AG09309 (cell line): ENCODE data around the gene DCLK2.

Experiments
- DNase-seq: peaks from one replicate; pipeline ENCODE4 v3.0.0-alpha.2; 2010; ENCODE audit warnings: low read depth
- H3K4me3 ChIP-seq: 2 replicates; pipeline ENCODE4 v1.5.1; 2011; ENCODE audit warnings: mild to moderate bottlenecking, low read depth, low read length, moderate library complexity; ENCODE audit not compliant: control insufficient read depth
- CTCF ChIP-seq: IDR thresholded peaks from 2 replicates; pipeline ENCODE4 v1.5.1; 2011; ENCODE audit warnings: mild to moderate bottlenecking, low read depth, low read length, inconsistent platforms; ENCODE audit not compliant: insufficient read depth, control insufficient read depth; ENCODE audit errors: missing control alignments

Gene DCLK2

GRCh38 chr4:150231107-150231770 lies 153.0 kb downstream of the DCLK2 start:
- no peak for TF ChIP-seq CTCF
- no peak overlapping the region for H3K4me3 ChIP-seq
- no peak for DNase-seq

GRCh38 chr4:150232029-150232428 lies 153.8 kb downstream of the DCLK2 start:
- H3K4me3 ChIP-seq: no peak overlapping the region
- DNase-seq: no peak
- no peak for TF ChIP-seq CTCF

- no peak for DNase-seq
- no peak overlapping the region for H3K4me3 ChIP-seq
Observed at GRCh38 chr4:150234246-150234645, 156.0 kb downstream of the DCLK2 start.

GRCh38 chr4:150235317-150235716 lies 157.1 kb downstream of the DCLK2 start:
- no peak overlapping the region for H3K4me3 ChIP-seq
- TF ChIP-seq CTCF: no peak
- DNase-seq: no peak

More at GRCh38 chr4:150234246-150234645, 156.0 kb downstream of the DCLK2 start:
- TF ChIP-seq CTCF: no peak

GRCh38 chr4:150235808-150236271 lies 157.6 kb downstream of the DCLK2 start:
- DNase-seq: no peak
- H3K4me3 ChIP-seq: no peak overlapping the region
- no peak for TF ChIP-seq CTCF

- no peak for TF ChIP-seq CTCF
- H3K4me3 ChIP-seq: no peak overlapping the region
- DNase-seq: no peak
Observed at GRCh38 chr4:150236626-150237025, 158.4 kb downstream of the DCLK2 start.
